Peyer's patch (tissue), 4 donors: ENCODE results near the gene TRPM8.

Experiments
- CTCF ChIP-seq, 6 experiments: fragments of 450-650 bp in 4 of 6; fragments of 200-600 bp in 2 of 6; sonication (generic) in 1 of 6; IDR thresholded peaks; one replicate each; pipeline ENCODE4 v1.5.1; 2017 to 2019; ENCODE audit warnings: antibody characterized with exemption in 6 of 6, mild to moderate bottlenecking in 3 of 6, moderate library complexity in 1 of 6
- POLR2A ChIP-seq, 2 donors: fragments of 450-650 bp; IDR thresholded peaks; one replicate each; pipeline ENCODE4 v1.5.1; 2017; ENCODE audit warnings: antibody characterized with exemption in 2 of 2, mild to moderate bottlenecking in 2 of 2, moderate library complexity in 2 of 2

DNA sequence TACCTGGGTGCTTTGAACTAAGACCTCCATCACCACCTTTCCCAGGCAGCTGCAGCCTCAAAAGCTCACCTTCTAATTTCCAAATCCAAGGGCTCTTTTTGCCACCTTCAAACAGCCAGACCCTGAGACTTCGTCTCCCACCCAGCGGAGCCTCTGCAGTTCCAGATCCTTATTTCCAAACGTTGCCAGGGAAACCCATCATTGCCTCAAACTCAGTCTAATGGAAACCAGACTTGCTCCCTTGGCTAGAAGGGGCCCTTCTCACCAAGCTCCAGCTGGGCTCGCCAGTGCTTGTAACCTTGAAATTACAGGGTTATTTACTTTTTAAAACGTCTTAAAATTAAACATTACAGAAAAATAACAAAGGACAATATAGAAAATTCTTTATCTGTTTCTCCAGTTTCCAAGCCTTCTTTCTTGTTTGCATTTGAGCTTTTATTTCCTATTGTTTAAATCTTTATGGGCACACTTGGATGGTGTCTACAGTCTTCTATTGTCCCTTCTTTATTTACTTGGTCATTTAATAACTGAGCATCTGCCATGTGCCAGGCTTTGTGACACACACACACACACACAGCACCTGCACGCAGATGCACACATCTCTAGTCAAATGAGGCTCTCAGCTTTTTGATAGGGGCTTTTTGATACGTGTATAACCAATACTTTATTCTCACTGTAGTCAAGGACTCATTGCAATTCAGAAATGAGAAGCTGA, 36.1 kb downstream of the TRPM8 start:
- TF ChIP-seq CTCF (IDR thresholded peaks at IDR 0.05) = no peak
- no peak for TF ChIP-seq POLR2A (IDR thresholded peaks at IDR 0.05)
